ENCODE results near the gene HGFAC.

DNA sequence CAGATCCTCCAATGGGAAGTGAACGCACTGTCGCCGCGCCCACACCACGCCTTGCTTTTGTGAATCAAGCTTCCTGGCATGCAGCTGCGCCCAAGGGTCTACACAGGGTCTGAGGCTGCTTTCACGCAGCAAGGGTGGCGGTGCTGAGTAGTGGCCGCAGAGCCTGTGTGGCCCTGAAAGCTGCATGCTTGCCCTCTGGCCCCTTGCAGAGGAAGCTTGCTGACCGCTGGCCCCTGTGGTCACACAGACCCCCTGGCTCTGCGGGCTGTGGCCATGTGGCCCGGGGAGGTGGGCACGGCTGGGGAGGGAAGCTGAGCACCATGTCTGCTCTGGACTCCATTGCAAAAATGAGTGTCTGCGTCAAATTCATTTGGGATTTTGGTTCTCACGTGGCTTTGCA is 30.1 kb downstream of the HGFAC start:
- TF ChIP-seq EZH2phosphoT487 (IDR thresholded peaks at IDR 0.05; ENCODE audit: insufficient read depth, low read depth) (no peak), EZH2 (IDR thresholded peaks at IDR 0.05; ENCODE audit: insufficient read depth, poor library complexity, severe bottlenecking) (no peak)

Data from GM23248 (cell line).